ENCODE data around the gene SPATA13.

GRCh38 chr13:24181991-24182702, 21.6 kb downstream of the SPATA13 start:
- TF ChIP-seq USF1 (IDR thresholded peaks at IDR 0.05) (0 out of 2 replicates have a peak, but pooled peaks have one; percentile 3), EP300 (IDR thresholded peaks at IDR 0.05; ENCODE audit: borderline replicate concordance) (no peak), RAD21 (IDR thresholded peaks at IDR 0.05; ENCODE audit: low read depth) (no peak), REST (IDR thresholded peaks at IDR 0.05; ENCODE audit: low read depth) (no peak), TAF1 (IDR thresholded peaks at IDR 0.05; ENCODE audit: low read depth) (no peak), YY1 (IDR thresholded peaks at IDR 0.05; ENCODE audit: low read depth) (no peak), CEBPB (IDR thresholded peaks at IDR 0.05) (no peak), CREB1 (IDR thresholded peaks at IDR 0.05; ENCODE audit: low read depth) (no peak), MAX (IDR thresholded peaks at IDR 0.05) (no peak)
